Ecto neural progenitor cell (in vitro differentiated cells): ENCODE measurements around the gene PPBP.

ENCODE experiments used
- DNase-seq: peaks from one replicate; pipeline ENCODE4 v3.0.0-alpha.2; 2018; ENCODE audit warnings: low spot score

Gene PPBP, protein sequence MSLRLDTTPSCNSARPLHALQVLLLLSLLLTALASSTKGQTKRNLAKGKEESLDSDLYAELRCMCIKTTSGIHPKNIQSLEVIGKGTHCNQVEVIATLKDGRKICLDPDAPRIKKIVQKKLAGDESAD

DNA sequence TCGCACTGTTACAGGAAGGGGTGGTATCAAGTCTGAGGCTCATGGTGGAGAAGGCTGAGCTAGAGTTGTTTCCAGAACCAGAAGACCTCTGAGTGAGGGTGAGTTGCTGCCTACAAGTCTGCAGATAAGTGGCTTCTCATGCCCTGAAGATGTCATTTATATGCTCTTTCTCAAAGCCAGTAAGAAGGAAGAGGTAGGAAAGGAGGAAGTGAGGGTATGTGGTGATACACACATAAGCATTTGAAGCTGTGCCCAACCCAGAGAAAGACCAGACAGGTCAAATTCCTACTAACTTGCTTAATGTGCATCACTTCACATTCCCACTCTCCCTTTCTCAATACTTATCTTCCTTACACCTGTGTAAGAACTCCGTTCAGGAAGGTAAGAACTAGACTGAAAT lies at the start of gene PPBP:
PPBP (minus strand) TSS at position 130 of the 400 bp plus-strand sequence; CDS start at position 43, 87 bp downstream.
- DNase-seq: no peak

DNA sequence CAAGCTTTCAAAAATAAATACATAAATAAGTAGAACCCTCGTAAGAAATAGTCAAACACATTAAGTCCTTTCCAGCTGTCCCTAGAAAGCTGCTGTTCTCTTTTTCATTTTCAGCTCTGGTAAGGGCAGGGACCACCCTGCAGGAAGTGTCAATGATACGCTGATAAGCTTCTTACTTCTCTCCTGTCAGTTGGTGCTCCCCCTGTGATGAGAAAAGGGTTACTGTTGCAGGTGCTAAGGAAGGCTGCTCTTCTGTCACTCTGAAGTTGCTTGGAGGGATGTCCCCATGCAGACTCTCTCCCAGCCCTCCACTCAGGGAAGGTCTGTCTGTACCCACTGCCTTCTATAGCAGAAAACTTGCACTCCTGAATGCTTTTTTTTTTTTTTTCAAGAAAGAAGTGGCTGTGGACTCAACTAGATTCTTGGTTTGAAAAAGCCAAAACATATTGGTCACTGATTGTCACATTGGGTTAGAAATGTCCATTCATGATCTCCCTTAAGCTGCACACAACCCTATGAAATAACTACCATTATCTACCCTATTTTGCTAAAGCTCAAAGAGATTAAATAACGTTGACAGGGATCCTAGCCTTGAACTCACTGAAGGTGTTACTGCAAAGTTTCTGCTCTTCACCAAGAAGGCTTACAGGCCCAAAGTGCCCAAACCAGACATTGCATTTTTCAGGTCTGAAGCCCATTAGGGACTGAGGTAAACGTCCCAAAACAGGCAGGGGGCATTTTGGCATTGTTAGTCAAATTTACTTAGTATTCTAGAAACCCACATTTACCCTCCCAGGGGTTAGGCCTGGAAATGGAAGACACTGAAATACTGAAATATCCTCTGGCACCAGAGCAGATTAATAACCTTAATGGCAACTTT lies 49.3 kb upstream of the PPBP start:
- no peak for DNase-seq

DNA sequence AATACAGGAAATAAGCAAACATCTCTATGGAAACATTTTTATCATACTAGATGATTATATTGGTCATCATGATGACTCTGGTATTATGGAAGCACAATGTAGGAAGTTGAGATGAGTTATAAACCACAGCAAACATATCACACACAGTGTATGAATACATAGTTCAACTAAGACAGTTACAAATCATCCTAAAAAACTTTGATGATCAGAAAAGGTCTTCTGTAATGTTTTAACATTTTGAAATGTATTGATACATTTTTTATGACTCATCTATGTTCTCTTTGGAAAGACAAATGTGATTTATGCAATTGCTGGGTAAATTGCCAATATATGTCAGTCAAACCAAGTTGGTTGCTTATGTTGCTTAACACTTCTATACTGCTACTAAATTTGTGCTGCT lies 45.7 kb upstream of the PPBP start:
- DNase-seq: no peak

DNA sequence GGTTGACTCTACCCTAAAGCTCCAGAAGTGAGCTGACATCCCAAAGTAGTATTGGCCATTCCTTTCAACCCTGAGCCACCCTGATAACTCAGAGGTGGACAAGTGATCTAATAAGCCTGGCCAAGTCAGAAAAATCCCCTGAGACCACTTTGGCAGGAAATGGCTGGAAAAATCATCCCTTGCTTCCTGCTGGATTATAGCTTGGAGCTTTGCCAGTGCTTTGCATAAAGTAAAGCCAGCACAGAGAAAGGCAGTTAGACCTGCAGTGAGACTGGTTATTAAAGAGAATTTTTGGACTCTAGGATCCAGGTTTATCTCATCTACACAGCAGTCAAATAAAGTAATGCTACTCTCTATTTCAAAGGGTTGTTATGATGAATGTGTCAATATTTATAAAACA lies 44.1 kb upstream of the PPBP start:
- no peak for DNase-seq

DNA sequence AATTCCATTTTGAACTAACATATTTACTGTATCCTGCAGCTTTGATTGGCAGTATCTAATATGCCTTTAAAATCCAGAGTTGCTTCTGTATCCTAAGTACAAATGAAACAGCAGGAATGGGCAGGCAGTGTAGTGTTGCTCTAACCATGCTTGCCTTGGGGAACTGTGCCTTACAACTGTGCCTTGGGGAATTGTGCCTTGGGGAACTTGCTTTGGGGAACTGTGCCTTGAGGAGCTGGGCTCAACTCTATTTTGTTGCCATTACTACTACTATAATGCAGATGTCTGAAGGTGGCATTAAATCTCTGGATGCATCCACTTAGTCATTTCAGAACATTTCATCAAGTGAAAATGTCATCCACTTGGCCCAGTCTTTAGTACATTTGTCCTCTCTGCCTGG lies 43.6 kb upstream of the PPBP start:
- no peak for DNase-seq

DNA sequence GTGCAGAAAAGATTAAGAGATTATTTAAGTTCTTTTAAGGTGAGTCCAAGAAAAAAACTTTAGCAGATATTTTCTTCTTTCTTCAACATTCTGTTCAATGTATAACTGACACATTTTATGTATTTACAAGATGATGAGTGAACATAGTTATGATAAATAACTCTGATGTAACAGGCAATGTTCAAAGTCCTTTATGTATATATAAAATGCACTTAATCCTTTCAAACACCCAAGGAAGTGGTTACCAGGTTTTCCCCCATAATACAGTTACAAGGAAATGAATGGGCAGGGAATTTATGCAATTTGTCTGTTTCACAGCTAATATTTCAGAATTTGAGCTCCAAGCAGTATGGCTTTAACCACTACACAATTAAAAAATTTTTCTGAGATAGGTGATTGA lies 42.3 kb upstream of the PPBP start:
- DNase-seq: no peak

DNA sequence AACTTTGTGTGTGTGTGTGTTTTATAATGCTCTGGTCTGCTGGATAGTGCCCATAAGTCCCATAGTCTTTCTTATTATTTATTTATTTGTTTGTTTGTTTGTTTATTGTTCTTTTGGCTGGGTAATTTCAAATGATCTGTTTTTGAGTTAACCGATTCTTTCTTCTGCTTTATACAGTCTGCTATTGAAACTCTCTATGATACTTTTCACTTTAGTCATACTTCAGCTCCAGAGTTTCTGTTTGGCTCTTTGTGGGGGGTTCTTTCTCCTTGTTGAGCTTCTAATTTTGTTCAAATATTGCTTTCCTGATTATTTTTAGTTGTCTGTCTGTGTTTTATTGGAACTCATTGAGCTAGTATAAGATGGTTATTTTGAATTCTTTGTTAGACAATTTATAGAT lies 40.5 kb upstream of the PPBP start:
- no peak for DNase-seq

DNA sequence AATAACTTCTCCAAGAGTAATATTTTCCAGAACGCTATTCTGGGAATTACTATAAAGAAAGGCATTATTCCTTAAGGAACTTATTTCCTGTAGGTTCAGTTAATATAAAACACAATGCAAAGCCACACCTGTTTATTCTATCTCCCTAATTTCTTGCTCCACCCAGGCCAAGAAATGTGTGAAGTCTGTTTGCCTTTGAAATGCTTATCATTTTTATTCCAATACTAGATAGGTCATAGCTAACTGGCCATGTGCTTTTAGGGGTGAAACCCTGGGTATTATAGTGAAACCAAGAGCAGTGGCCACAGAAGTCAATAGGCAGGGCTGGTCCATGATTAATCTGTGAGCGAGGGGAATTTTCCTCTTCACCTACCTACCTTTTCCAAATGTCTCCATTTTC lies 35.7 kb upstream of the PPBP start:
- DNase-seq: no peak

DNA sequence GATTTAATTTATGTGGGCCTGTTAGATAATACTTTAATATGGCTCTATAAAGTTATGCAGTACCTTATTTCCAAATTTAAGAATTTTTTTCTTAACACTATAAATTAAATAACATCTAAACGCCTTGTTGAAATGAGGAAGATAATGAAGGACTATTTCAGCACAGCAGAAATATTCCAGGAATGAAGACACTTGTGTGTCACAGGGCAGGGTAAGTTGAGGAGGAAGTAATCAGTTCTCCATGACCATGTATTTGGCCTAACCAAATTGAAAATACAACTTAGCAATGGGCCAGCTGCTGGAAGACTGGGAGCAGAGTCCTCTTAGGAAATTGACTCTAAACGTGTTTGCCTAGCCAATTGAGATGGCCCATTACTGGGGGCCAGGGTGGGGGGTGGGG lies 33.6 kb upstream of the PPBP start:
- no peak for DNase-seq

DNA sequence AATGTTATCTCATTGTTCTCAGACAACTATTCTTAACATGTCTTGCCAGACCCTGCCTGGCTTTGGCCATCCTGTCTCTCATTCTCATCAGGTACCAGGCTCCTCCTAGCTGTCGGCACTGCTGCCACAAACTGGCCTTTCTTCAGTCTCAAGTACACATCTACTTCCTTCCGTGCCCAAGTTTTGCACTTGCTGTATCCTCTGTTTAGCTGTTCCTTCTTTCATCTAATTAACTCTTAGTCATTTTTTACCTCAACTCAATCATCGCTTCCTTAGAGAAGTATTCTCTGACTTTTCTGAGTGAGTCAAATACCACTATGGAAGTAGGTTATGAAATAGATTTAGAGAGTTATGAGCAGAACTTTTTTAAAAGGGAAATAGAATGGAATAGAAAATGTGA lies 30.8 kb upstream of the PPBP start:
- no peak for DNase-seq

DNA sequence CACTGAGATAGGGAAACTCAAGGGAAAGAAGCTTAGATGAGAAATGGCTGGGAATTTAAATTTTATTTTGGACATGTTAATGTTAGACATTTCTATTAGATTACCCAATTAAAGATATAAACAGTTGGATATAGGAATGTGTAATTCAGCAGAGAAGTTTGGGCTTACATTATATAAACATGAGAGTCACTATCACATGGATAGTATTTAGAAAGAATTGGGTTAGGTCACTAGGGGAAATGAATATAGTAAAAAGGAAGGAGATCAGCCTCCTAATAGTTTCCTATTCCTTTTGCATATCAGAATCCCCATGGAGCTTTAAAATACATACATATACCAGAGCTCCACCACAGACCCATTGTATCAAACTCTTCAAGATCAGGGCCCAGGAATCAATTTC lies 30.1 kb upstream of the PPBP start:
- DNase-seq: no peak

DNA sequence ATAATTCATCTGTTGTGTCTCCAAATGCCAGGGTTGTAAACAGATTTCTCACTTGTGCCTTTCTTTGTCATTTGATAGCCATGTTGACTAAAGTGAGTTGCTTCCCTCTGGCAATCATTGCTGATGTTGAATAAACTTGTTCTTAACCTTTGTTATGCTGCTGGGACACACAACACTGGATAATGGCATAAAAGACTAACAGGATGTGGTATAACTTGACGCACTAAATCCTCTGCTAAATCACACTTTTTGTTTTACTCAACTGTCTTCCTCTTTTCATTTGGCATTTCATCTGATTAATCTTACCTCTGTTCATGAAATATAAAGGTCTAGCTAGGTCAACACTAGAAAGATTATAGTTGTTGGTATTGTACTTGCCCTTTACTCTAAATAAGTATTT lies 28.1 kb upstream of the PPBP start:
- no peak for DNase-seq

DNA sequence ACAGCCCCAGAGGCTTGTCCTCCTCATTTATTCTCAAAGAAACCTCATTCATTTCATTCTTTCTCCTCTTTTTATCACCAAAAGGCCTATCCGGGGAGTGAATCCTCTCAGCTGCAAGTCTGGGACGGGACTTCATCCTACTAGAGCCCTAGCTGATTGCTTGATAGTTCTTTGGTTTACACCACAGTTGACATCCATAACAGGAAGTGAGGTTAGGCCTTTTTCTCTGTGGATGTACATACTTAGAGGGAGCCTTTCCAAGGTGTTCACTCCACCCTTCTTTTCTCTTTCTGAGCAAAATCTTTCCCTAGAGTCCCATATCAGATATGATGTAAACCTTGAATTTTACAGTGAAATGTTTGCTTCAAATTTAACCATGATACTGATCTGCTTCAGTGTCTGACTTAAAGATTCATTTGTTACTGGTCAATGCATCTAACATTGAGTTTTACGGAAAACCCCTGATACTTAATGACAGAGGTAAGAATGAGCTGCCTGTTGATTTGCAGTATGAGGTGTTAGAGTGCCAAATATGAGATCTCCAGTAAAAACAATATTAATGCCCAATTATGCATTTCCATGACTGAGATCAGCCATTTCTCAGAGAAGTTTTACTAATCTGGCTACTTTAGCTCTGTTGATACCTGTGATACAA lies 27.3 kb upstream of the PPBP start:
- no peak for DNase-seq

DNA sequence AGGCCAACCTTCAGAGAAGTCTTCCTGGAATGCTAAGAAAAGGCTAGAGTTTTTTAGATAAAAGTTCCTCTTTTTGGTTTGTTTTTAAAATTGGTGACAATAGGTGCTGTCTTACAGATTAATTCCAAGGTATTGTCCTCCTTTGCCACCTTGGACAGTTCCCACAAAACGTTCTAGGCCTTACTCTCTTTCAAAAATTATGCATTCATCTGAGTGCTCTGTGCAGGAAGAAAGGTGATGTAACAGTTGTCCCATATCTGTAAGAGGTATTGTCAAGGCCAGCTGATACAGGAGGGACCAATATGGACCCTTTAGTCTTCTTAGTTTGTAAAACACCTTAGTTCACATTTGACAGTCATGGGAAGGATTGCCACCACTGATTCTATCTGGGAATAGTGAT lies 26.3 kb upstream of the PPBP start:
- DNase-seq: no peak

DNA sequence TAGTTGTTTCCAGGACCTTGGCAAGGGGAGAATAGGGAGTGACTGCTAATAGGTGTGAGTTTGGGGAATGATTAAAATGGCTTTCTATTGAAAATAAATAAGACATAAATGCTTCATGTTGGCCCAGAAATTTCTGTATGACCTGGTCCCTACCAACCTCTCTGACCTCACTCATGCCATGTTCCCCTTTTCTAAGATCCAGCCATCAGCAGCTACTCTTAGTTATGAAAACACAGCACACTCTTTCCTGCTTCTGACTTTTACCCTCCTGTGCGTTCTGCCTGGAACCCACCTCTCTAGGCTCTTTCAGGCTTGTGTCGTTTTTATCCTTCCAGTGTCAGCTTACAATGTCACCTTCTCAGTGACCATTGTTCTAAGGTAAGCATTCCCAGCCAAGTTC lies 25.3 kb upstream of the PPBP start:
- DNase-seq: no peak

DNA sequence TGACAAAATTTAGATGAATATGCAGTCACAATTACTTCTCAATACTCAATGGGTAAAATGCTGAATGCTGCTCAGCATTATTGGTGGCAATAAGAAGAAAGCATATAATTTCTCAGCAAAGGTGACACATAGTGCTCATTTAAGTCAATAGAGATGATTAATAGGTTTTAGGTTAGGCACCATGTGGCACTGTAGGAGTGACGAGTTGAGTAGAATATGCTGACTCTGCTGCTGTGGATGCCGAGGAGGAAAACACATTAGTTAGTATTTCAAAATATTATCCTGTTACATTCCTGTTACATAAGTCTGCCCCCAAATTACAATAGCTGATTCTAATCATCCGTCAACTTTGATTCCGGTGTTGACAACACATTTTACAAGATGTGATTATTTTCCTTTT lies 24.1 kb upstream of the PPBP start:
- DNase-seq: no peak

DNA sequence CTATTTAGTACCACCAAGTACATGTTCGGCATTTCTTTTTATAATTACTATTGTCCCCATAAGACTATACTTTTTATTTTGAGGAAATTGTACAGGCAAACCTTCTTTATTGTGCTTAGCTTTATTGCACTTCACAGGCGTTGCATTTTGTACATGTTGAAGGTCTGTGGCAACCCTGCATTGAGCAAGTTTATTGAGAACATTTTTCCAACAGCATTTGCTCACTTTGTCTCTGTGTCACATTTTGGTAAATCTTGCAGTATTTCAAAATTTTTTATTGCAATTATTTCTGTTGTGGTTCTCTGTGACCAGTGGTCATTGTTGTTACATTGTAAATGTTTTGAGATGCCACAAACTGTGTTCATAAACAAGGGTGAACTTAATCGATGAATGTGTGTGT lies 21.3 kb upstream of the PPBP start:
- no peak for DNase-seq

DNA sequence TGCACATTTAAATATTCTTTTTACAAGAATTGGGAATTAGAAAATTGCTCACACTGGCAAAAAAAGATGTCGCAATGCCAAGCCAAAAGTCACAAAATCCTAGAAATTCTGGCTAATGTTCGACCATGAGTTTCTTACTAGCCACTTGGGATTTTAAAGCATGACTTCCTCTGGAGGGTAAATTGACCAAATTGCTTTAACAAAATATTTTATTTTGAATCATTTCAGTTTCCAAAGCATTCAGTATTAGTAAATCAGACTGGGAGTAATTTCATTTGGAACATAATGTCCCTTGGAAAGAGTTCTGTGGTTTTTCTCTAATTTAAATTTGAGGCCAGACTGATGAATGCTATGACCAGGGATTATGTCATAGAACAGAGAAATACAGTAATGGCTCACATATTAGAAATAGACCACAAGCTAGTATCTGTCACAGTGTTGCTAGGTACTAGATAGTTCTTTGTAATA lies 18.1 kb upstream of the PPBP start:
- DNase-seq: no peak

DNA sequence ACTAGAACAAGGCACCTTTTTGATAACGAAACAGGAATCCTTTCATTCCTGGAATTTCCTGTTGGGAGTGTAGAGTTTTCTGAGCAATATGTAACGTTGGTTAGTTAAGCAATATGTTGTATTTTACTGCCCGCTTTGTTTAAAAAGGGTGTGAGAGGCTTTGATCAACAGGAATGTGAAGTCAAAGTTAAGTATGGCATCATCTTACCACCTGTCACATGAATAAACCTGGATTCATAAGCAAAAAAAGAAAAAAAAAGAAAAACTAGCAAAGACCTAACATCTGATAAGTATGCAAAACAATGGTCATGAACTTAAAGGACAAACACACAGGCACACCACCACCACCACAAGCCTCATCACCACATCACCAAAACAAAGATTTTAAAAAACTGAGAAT lies 17.5 kb upstream of the PPBP start:
- no peak for DNase-seq

DNA sequence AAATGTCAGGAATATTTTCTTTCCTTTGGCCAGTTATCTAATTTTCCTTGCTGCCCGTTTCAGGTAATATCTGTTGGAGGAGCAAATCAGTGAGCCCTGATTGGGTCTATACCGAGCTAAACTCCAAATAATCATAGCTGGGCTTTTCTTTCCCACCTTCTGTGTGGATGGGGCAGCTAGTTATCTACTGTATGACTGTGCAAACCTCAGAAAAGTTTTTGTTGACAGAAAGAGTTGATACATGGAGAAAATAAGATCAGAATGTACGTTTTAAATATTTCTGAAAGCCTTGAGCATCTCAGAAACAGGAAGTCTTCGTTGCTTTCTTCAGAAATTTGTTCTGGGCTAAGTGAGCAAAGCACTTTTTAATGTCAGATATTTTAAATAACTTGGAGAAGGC lies 16.7 kb upstream of the PPBP start:
- no peak for DNase-seq

DNA sequence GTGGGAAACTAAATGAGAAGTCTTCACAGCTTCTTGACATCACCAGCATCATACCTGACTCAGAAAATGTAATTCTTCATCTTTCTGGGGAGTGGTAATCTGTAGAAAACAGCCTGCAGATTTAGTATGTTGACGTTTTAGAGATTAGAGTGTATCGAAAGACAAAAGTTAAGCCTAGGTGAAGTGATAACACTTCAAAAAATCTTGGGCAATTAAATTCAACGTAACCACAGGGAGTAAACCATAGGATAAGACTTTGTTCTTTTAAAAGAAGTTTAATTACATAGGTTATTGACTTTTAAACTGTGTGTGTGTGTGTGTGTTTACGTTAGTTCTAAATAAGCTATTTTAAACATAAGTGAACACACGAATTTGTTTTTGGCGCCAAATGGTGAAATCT lies 12.3 kb upstream of the PPBP start:
- no peak for DNase-seq

DNA sequence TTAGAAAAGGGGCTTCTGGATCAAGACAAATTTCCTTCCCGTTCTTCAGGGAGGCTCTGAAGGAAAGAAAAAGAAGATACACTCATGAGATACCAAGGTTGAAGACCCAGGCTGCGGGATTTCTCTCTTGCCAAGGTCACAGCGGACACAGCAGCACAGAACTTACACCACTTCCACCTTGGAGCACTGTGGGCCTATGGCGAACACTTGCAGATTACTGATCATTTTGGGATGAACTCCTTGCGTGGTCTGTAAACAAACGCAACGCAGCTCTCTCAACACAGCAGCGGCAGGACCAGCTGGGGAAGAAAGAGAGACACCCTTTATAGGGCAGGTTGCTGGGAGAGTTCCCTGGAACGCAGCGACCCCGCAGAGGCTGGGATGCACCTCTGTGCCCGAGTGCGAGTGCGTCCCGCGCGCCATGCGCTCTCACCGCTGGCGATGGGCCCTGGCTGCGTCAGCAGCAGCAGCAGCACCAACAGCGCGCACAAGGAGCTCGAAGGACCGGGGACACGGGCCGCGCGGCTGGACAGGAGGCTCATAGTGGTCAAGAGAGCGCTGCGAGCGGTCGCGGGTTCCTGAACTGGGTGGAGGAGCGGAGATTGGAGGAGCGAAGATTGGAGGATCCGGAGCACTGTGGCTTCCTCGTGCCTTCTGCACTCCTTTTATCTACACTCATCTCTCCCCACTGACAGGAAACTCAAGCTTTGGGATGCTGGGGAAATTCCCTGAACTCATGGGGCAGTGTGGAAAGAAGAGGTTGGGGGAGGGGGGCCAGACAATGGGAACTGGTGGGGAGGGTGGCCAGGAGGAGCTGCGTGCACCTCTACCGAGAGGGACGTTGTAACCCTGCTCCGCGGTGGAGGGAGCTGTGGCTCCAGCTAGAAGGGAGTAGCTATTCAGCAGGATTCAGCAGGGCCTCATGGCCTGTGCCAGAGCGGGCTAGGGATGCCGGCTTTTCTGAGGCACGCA lies 10.3 kb upstream of the PPBP start, which contains the start of gene CXCL5:
CXCL5 (minus strand) TSS at position 638 of the 972 bp plus-strand sequence; CDS start at position 542, 96 bp downstream.
- DNase-seq: peak; percentile 73
